NCI-H82 treated with DMSO at 0.1 percent for 48 hours (cell line): ENCODE measurements around the gene PHEX.

Source experiments
- DNase-seq: peaks from one replicate; lab custom pipeline; 2025; ENCODE audit not compliant: unreplicated experiment; lab: John Stamatoyannopoulos, UW

PHEX gene

DNA sequence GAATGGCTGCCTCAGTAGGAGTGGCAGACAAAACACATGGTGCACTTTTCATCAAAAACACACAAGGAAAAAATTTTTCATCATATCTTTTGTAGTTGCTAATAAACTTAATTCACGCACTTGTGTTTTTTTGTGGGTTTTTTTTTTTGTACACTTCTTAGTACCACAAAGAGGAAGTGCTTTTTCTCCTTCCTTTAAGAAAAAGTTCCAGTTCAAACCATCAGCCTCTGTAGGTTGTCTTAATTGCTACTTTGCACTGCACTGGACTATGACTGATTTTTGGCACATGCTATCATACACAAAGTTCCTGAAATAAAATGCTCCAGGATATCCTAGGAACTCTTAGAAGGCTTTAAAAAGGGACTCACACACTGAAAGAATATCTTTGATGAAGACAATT is at the start of gene PHEX:
Gene PHEX (plus strand): TSS at position 242 of the 400 bp plus-strand sequence. CDS start 681 bp downstream, outside the sequence.
- no peak for DNase-seq

GRCh38 chrX:21985332-21985777 is 46.8 kb upstream of the PHEX start:
- peak; percentile 64 for DNase-seq

- no peak for DNase-seq
These were observed 45.5 kb upstream of the PHEX start for GRCh38 chrX:21986596-21986995.

DNA sequence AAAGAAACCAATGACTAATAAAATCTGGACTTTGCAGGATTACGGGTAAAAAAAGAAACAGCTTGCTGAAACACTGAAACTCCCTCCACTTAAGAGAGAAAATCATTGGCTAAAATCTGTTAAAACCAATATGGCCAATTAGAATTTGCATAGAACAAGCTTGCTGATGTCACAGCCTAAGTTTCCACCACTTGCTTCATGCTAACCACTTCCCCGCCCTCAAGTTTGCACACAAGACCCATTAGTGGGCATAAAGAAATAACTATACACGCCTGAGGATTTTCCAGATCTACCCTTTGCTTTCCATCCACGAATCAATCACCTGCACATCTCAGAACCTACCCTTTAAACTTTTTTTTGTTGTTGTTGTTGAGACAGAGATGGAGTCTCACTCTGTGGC is 42.7 kb upstream of the PHEX start:
- no peak for DNase-seq

- no peak for DNase-seq
These were observed 41.3 kb upstream of the PHEX start for GRCh38 chrX:21990832-21991231.

GRCh38 chrX:21991504-21991903 is 40.6 kb upstream of the PHEX start:
- DNase-seq, result no peak

DNA sequence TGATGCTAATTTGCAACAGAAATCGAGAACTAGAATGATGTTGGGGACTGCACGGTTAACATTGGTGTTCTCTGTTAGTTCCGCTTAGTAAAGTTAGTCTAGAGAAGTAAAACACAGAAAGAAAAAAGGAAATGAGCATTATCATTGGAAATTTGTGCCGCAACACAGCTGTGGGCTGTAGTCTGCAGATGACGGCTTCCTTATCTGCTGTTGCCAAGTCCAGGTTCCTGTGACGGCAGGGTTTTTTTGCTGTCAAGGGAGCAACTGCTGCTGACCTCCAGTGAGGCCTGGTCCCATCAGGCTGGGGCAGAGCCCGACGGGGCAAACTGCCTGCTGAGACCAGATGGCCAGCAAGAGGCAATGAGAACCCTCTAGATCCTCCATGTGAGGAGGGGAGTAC is 38.9 kb upstream of the PHEX start:
- no peak for DNase-seq

- DNase-seq, result no peak
These were observed 35.2 kb upstream of the PHEX start for GRCh38 chrX:21996872-21997455.

DNA sequence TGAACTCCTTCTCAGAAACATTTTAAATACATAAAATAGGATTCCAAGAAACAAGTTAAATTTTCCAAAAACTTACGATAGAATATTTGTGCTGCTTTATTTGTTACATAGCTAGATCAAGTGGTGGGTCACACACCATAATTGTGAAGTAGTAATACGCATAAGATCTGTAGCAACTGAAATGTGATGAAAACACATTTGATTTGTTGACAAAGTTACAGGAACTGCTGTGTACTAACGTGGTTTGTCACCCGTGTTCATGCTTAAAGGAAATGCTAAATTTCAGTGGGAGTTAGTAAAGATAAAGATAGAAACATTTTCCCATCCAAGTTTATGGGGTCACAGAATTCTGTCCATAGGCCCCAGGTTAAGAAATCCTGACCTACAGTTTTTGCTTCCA is 34.1 kb upstream of the PHEX start:
- no peak for DNase-seq

GRCh38 chrX:22004866-22005265 is 27.3 kb upstream of the PHEX start:
- no peak for DNase-seq

DNA sequence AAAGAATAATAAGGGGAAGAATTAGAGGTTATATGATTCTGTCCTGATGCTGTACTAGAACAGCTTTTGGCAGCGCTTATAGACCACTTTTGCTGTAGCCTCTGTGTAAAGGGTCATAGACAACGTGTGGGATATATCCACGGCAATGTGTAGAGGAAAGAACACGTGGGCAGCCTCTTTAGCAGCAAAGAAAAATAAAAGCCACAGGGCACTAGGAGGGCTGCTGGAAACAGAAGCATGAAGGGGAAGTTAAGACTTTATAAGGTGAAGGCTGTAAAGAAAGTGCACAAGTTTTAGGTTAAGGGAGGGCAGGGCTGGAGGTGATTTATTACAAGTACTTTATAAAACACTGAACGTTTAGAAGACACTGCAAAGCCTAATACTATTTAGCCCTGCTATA is 20.1 kb upstream of the PHEX start:
- no peak for DNase-seq

- no peak for DNase-seq
These were observed 19.2 kb upstream of the PHEX start for GRCh38 chrX:22012931-22013330.

GRCh38 chrX:22015139-22015750 is 16.9 kb upstream of the PHEX start:
- DNase-seq, result no peak

GRCh38 chrX:22021751-22022324 is 10.3 kb upstream of the PHEX start:
- no peak for DNase-seq

DNA sequence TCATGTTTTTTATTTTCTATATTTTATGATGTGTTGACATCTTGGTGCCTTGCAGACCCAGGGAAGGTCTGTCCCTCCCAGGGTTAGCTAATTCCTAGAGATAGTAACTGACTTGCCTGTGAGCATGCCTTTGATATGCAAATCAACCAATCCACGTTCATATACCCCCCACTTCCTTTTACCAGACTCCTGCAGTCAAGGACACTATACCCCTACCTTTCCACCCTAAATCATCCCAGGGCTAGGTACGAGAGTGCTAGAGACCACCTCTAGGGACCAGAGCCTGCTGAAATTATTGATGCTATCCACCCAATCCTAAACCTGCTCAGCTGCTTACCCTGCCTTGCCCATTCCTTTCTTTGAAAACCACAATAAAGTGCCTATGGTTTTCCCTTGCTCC is 7.5 kb upstream of the PHEX start:
- DNase-seq, result no peak

- no peak for DNase-seq
These were observed 6.4 kb upstream of the PHEX start for GRCh38 chrX:22025751-22026150.

- no peak for DNase-seq
These were observed 5.4 kb upstream of the PHEX start for GRCh38 chrX:22026731-22027130.

- DNase-seq, result no peak
These were observed 381 bp downstream of the PHEX start for GRCh38 chrX:22032506-22032905.

DNA sequence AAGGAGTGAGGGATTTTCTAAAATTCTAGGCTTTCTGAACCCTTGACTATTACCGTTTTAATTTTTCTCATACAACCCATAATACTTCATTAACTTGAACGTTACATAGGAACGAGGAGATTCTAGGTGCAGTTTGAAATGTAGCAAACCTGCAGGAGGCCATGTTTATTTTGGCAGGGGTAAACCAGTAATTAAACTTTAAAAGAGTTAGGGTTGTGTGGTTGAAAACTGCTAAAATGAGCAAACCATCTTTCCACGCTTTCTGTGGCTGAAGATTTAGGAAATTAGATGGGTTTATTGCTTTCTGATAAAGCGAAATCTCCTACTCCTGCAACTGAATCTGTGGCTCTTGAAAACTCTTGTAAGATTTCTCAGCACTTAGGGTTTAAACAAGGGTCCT is 1.7 kb downstream of the PHEX start:
- DNase-seq, result no peak

- no peak for DNase-seq
These were observed 3.1 kb downstream of the PHEX start for GRCh38 chrX:22035236-22035635.

DNA sequence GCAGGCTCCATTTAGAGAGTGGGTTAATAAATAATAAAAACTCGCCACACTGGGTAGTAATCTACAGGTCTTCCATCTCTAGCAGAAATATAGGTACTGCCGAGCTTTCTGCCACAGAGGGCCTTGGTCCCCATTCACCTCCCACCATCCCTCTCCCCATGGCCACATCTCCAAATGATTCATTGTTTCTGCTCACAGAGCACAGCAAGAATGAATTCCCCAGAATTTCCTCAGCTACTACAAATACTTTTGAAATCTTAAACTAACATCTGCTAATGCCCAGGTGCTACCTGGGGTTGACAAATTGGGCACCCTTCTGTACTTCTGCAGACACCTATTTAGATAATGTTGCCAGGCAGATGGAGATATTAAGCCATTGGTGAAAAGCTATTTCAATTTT is 5.1 kb downstream of the PHEX start:
- no peak for DNase-seq

- DNase-seq, result no peak
These were observed 5.9 kb downstream of the PHEX start for GRCh38 chrX:22037911-22038537.
